Heart left ventricle (tissue), 16 donors: ENCODE data around the gene TDG. TPM values are rescaled to one million over a fixed set of nuclear protein-coding genes. Genes with fewer than 3 reads are reported as not detected.

Experiments used
- ATAC-seq, 4 donors: fragments of 200-7000 bp; cut with Tn5 transposase; one replicate each; pipeline ENCODE4 v1.9.1; 2020 to 2022; ENCODE audit warnings: moderate library complexity in 4 of 4, mild to moderate bottlenecking in 3 of 4, moderate number of reproducible peaks in 1 of 4
- DNase-seq, 5 donors: peaks; one replicate each; pipeline ENCODE4 v3.0.0-alpha.2; 2020
- H3K27ac ChIP-seq, 12 donors: fragments of 200-600 bp; sonication (generic) in 4 of 12; one replicate each; pipeline versions ENCODE4 v1.5.0 to v1.8.0; 2016 to 2022; ENCODE audit warnings: mild to moderate bottlenecking in 2 of 12
- H3K27me3 ChIP-seq, 9 donors: fragments of 200-600 bp; sonication (generic) in 2 of 9; one replicate each; pipeline versions ENCODE4 v1.5.1 to v1.8.0; 2016 to 2022; ENCODE audit warnings: mild to moderate bottlenecking in 3 of 9
- H3K36me3 ChIP-seq, 9 donors: fragments of 200-600 bp; sonication (generic) in 2 of 9; one replicate each; pipeline versions ENCODE4 v1.5.0 to v1.8.0; 2018 to 2022; ENCODE audit warnings: mild to moderate bottlenecking in 2 of 9
- H3K4me1 ChIP-seq, 12 donors: fragments of 200-600 bp; sonication (generic) in 4 of 12; one replicate each; pipeline versions ENCODE4 v1.5.0 to v1.8.0; 2016 to 2022; ENCODE audit warnings: mild to moderate bottlenecking in 3 of 12
- H3K4me3 ChIP-seq, 12 donors: fragments of 200-600 bp; sonication (generic) in 4 of 12; one replicate each; pipeline versions ENCODE4 v1.5.0 to v1.8.0; 2017 to 2022; ENCODE audit warnings: mild to moderate bottlenecking in 9 of 12, moderate library complexity in 4 of 12
- H3K9me3 ChIP-seq, 12 donors: fragments of 200-600 bp; sonication (generic) in 4 of 12; one replicate each; pipeline versions ENCODE4 v1.5.0 to v1.8.0; 2016 to 2022; ENCODE audit warnings: mild to moderate bottlenecking in 1 of 12
- CTCF ChIP-seq, 12 donors: fragments of 200-600 bp; sonication (generic) in 4 of 12; IDR thresholded peaks; one replicate each; pipeline versions ENCODE4 v1.5.0 to v1.8.0; 2018 to 2022; ENCODE audit warnings: antibody characterized with exemption in 12 of 12, mild to moderate bottlenecking in 5 of 12
- POLR2A ChIP-seq, 2 donors: fragments of 450-650 bp; IDR thresholded peaks; one replicate each; pipeline ENCODE4 v1.6.1; 2017; ENCODE audit warnings: antibody characterized with exemption in 2 of 2, mild to moderate bottlenecking in 2 of 2, moderate library complexity in 2 of 2
- WGBS, 4 donors: extraction: QIAGEN DNeasy Blood & Tissue Kit in 2 of 4; methylation state at CpG; one replicate each; pipeline versions ENCODE4 v1.1.5 to v1.1.7; 2013 to 2018; 5-methylcytosine and 5-hydroxymethylcytosine counted together
- intact Hi-C, 10 donors: fragments of 100-400 bp; cut with DNase I; formaldehyde crosslinking; loops; one replicate each; pipeline versions ENCODE4 v1.11.1 to v1.14.2; 2022
- polyA plus RNA-seq, 2 donors: library from polyadenylated mRNA; stranded (reverse); fragments of 200-250 nt; gene quantifications; one replicate each; pipeline ENCODE4 v1.2.3, GENCODE V29; 2013
- total RNA-seq, 9 donors: library from RNA; depleted of rRNA in 2 of 9; stranded (reverse); fragments of >200 nt in 2 of 9; fragmentation: NEBNext Ultra II Directional in 3 of 9; extraction: Animal tissue kit (Norgen Biotek cat#: 25700) in 3 of 9; gene quantifications; one replicate each; pipeline versions ENCODE4 v1.1.0 to v1.2.4, GENCODE V29; 2016 to 2023
- donor health status: ischemic (EF 13 %, LVEDD 7.1; RV severe dilation, severe dysfunction).
- donor health status: healthy with polysubstance abuse.
- donor health status: DM: no; HTN: yes; CAD: no.
- donor health status: DM: no; HTN: no; CAD: no.
- donor health status: ischemic (EF 25% LVEDD 6.9; RV normal size, moderate dysfunction).
- donor health status: ischemic (EF 25% LVEDD 5.7; RV mildly dilated, moderate dysfunction).
- donor health status: healthy.
- donor health status: DM: yes; HTN: yes; CAD: no.
- donor health status: ischemic (EF 35%, LVEDD 5.7; RV mildly dilated, moderate dysfunction).
- donor health status: nonischemic (EF 11% LVEDD 7.7; RV severe dilation, severe dysfunction).
- donor health status: DM: yes; HTN: yes; CAD: no.
- donor health status: PGD.
- donor health status: ischemic (EF 29% LVEDD 5.4; RV normal size, mild dysfunction).
- donor health status: nonischemic (EF 23%, LVEDD 6.1; RV moderate dilation, normal function).

TDG gene
- total and polyA plus RNA-seq, 11 donors, result 7.4 to 15.5 (median 13.1) TPM

GRCh38 chr12:103975368-103975767 lies 9.7 kb downstream of the TDG start:
- ATAC-seq, result no peak
- intact Hi-C loops, result loop anchor here in 3 of 10 donors (5.0 to 10.0 kb wide), 3 partner anchors 77 to 89 kb away; partner anchors contain the start of genes GLT8D2 (in 2 of the 3) and HCFC2 (in 1 of the 3)

DNA sequence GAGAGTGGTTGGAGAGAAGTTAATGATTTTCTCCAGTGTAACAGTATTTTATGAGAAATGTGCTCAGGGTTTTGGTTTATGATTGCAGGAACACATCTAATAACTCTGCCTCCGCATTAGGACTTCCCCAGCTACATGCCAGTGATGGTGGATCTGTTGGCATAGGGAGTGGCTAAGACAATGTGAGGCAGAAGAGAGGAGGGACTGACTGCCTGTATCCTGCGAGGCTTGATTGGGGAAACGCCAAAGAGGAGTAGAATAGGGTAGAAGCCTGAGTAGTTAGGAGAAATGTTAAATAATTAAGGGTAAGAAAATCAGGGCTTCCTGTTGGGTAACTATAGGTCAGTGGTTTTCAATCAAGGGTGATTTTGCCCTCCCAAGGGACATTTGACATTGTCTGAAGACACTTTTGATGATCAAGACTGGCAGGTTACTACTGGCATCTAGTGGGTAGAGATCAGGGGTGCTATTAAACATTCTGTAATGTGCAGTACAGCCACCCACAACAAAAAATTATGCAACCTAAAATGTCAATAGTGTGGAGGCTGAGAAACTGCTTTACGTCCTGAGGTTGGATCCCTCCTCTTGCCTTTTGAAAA lies 12.8 kb downstream of the TDG start:
- Histone ChIP-seq H3K27me3 (no peaks in the 10 kb centered on the region), H3K27ac (no peak overlapping the region), H3K4me3 (no peak overlapping the region), H3K36me3 (peaks cover 2 to 94% (median 66%) of the 10 kb centered on the region in 9 donors), H3K9me3 (no peaks in the 10 kb centered on the region), H3K4me1 (peaks cover 0 to 10% (median 5%) of the 10 kb centered on the region in 12 donors)
- 90 to 92% (median 90%) methylated on average over 4 of the region's 4 CpGs for WGBS, 4 donors
- intact Hi-C loops, result loop anchor here in 3 of 10 donors (5.0 to 10.0 kb wide), 3 partner anchors 74 to 86 kb away; partner anchors contain the start of genes GLT8D2 (in 2 of the 3) and HCFC2 (in 1 of the 3)
- ATAC-seq (no peak), DNase-seq (no peak)
- TF ChIP-seq CTCF (IDR thresholded peaks at IDR 0.05) (no peak), POLR2A (IDR thresholded peaks at IDR 0.05) (no peak)

More at GRCh38 chr12:103975368-103975767, 9.7 kb downstream of the TDG start:
- Histone ChIP-seq H3K4me1 (peaks cover 0 to 25% (median 10%) of the 10 kb centered on the region in 12 donors), H3K27me3 (no peaks in the 10 kb centered on the region), H3K9me3 (no peaks in the 10 kb centered on the region), H3K27ac (no peak overlapping the region), H3K36me3 (peaks cover 0 to 73% (median 39%) of the 10 kb centered on the region in 9 donors), H3K4me3 (no peak overlapping the region)
- 36 to 51% (median 50%) methylated on average over 2 of the region's 2 CpGs for WGBS, 4 donors
- TF ChIP-seq CTCF (IDR thresholded peaks at IDR 0.05), result no peak
- no peak for DNase-seq

DNA sequence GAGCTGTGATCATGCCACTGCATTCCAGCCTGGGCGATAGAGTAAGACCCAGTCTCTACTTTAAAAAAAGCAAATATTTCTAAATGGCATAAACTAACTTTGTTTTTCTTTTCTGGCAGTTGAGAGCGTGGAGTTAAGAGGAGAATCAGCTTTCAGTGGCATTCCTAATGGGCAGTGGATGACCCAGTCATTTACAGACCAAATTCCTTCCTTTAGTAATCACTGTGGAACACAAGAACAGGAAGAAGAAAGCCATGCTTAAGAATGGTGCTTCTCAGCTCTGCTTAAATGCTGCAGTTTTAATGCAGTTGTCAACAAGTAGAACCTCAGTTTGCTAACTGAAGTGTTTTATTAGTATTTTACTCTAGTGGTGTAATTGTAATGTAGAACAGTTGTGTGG lies 21.2 kb downstream of the TDG start:
- Histone ChIP-seq H3K27ac (no peak overlapping the region), H3K36me3 (peaks cover 2 to 92% (median 78%) of the 10 kb centered on the region in 9 donors), H3K27me3 (no peaks in the 10 kb centered on the region), H3K9me3 (no peaks in the 10 kb centered on the region), H3K4me3 (no peak overlapping the region), H3K4me1 (no peaks in the 10 kb centered on the region)
- intact Hi-C loops, result loop anchor here in 2 of 10 donors (5.0 to 10.0 kb wide), 2 partner anchors 45 to 108 kb away; no protein-coding TSS in a partner anchor
- ATAC-seq, result no peak
- TF ChIP-seq POLR2A (IDR thresholded peaks at IDR 0.05) (no peak), CTCF (IDR thresholded peaks at IDR 0.05) (no peak)
- no peak for DNase-seq
- WGBS, 4 donors, result 65 to 99% (median 88%) methylated on average over 2 of the region's 2 CpGs

GRCh38 chr12:103994235-103994634 lies 28.6 kb downstream of the TDG start:
- Histone ChIP-seq H3K27me3 (no peaks in the 10 kb centered on the region), H3K36me3 (peaks cover 0 to 28% (median 9%) of the 10 kb centered on the region in 9 donors), H3K4me1 (peaks cover 0 to 14% (median 0%) of the 10 kb centered on the region in 12 donors), H3K9me3 (no peaks in the 10 kb centered on the region), H3K4me3 (no peak overlapping the region), H3K27ac (no peak overlapping the region)
- TF ChIP-seq POLR2A (IDR thresholded peaks at IDR 0.05) (no peak), CTCF (IDR thresholded peaks at IDR 0.05) (no peak)
- WGBS, 4 donors, result 63 to 78% (median 68%) methylated on average over 4 of the region's 4 CpGs
- DNase-seq (peak in 1 of 5 donors; percentile 36), ATAC-seq (no peak)
- intact Hi-C loops, result loop anchor here in 1 of 10 donors (10.0 kb wide), 1 partner anchor 61 kb away; the partner anchor contains the start of gene GLT8D2
